Mammary epithelial cell (primary cell): ENCODE measurements around the gene CEP72.

Experiments
- CTCF ChIP-seq, 2 donors: IDR thresholded peaks in 1 of 2; conservative IDR thresholded peaks in 1 of 2; 2 replicates each; pipeline ENCODE4 v1.5.1; 2011 to 2012; ENCODE audit warnings: inconsistent platforms in 2 of 2, low read length in 2 of 2, mild to moderate bottlenecking in 2 of 2, control low read depth in 1 of 2, low read depth in 1 of 2; ENCODE audit not compliant: insufficient read depth in 1 of 2; ENCODE audit errors: extremely low read depth in 1 of 2
- EZH2 ChIP-seq: IDR thresholded peaks from 2 replicates; pipeline ENCODE4 v1.6.1; 2012; ENCODE audit warnings: low read length, inconsistent platforms, borderline replicate concordance

GRCh38 chr5:691817-692528 is 79.8 kb downstream of the CEP72 start:
- TF ChIP-seq CTCF (conservative IDR thresholded peaks at IDR 0.05 in 1 of 2, IDR thresholded peaks at IDR 0.05 in 1 of 2; ENCODE audit: extremely low read depth in 1 of 2, insufficient read depth in 1 of 2, low read depth in 1 of 2, low read length in 2 of 2) (no peak), EZH2 (no peak)
